AG09309 (cell line): ENCODE data around the gene RAB43.

Experiments
- DNase-seq: peaks from one replicate; pipeline ENCODE4 v3.0.0-alpha.2; 2010; ENCODE audit warnings: low read depth
- H3K4me3 ChIP-seq: 2 replicates; pipeline ENCODE4 v1.5.1; 2011; ENCODE audit warnings: mild to moderate bottlenecking, low read depth, low read length, moderate library complexity; ENCODE audit not compliant: control insufficient read depth
- CTCF ChIP-seq: IDR thresholded peaks from 2 replicates; pipeline ENCODE4 v1.5.1; 2011; ENCODE audit warnings: mild to moderate bottlenecking, low read depth, low read length, inconsistent platforms; ENCODE audit not compliant: insufficient read depth, control insufficient read depth; ENCODE audit errors: missing control alignments

RAB43 gene

GRCh38 chr3:129063841-129064482 is 57.6 kb downstream of the RAB43 start:
- DNase-seq, result no peak
- TF ChIP-seq CTCF, result no peak

GRCh38 chr3:129063091-129063640 is 58.4 kb downstream of the RAB43 start:
- H3K4me3 ChIP-seq, result no peak overlapping the region
- no peak for DNase-seq
- no peak for TF ChIP-seq CTCF

More at GRCh38 chr3:129063841-129064482, 57.6 kb downstream of the RAB43 start:
- no peak overlapping the region for H3K4me3 ChIP-seq

- H3K4me3 ChIP-seq, result no peak overlapping the region
- no peak for DNase-seq
- no peak for TF ChIP-seq CTCF
Measured at GRCh38 chr3:129061888-129062834, 59.4 kb downstream of the RAB43 start.

- no peak overlapping the region for H3K4me3 ChIP-seq
- no peak for DNase-seq
- TF ChIP-seq CTCF, result no peak
Measured at GRCh38 chr3:129061023-129061887, 60.3 kb downstream of the RAB43 start.

- no peak for DNase-seq
- no peak within 1 kb of the TSS for H3K4me3 ChIP-seq
- TF ChIP-seq CTCF, result no peak
Measured at GRCh38 chr3:129060276-129061022, 61.2 kb downstream of the RAB43 start, which contains the start of gene GP9. Gene GP9 (plus strand): TSS chr3:129060779. CDS start chr3:129061740, 961 bp downstream.
